Esophagus muscularis mucosa (tissue), 3 donors: ENCODE data around the gene PEA15.

Experiments used
- POLR2A ChIP-seq: fragments of 450-650 bp; IDR thresholded peaks from one replicate; pipeline ENCODE4 v1.6.1; 2017; ENCODE audit warnings: antibody characterized with exemption, moderate library complexity, mild to moderate bottlenecking, low read depth
- POLR2AphosphoS5 ChIP-seq, 2 donors: sonication (generic); formaldehyde crosslinking; IDR thresholded peaks; one replicate each; pipeline ENCODE4 v1.6.1; 2017; ENCODE audit warnings: antibody characterized with exemption in 2 of 2
- TF ChIP-seq, protein P1 (sequence below), 3 experiments: fragments of 200-600 bp in 2 of 3; fragments of 450-650 bp in 1 of 3; sonication (generic) in 2 of 3; IDR thresholded peaks; one replicate each; pipeline ENCODE4 v1.5.1; 2017 to 2019; ENCODE audit warnings: antibody characterized with exemption in 3 of 3, mild to moderate bottlenecking in 2 of 3, moderate library complexity in 1 of 3

DNA sequence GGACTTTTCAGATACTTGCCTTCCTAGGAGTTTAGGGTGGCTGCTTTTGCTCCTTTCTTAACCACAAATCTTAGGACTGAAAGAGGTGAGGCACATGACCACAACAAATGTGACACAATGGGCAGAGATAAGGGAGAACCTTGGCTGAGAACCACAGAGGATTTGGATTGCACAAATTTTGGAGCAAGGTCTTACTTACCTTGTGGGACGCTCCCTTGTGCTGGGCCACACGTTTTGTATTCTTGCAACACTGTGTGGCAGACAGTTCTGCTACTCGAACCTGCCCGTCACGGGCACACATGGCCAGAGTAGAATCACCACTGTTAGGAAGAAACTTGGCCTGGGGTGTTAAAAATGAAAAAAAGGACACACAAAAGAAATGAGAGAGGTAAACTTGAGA lies 33.2 kb downstream of the PEA15 start:
- TF ChIP-seq, protein P1, sequence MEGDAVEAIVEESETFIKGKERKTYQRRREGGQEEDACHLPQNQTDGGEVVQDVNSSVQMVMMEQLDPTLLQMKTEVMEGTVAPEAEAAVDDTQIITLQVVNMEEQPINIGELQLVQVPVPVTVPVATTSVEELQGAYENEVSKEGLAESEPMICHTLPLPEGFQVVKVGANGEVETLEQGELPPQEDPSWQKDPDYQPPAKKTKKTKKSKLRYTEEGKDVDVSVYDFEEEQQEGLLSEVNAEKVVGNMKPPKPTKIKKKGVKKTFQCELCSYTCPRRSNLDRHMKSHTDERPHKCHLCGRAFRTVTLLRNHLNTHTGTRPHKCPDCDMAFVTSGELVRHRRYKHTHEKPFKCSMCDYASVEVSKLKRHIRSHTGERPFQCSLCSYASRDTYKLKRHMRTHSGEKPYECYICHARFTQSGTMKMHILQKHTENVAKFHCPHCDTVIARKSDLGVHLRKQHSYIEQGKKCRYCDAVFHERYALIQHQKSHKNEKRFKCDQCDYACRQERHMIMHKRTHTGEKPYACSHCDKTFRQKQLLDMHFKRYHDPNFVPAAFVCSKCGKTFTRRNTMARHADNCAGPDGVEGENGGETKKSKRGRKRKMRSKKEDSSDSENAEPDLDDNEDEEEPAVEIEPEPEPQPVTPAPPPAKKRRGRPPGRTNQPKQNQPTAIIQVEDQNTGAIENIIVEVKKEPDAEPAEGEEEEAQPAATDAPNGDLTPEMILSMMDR (IDR thresholded peaks at IDR 0.05), result no peak
- no peak for TF ChIP-seq POLR2A
- no peak for TF ChIP-seq POLR2AphosphoS5 (IDR thresholded peaks at IDR 0.05)
